Endothelial cell of umbilical vein (primary cell): Measurements from ENCODE around the gene KLHL30. TPM values are rescaled to one million over a fixed set of nuclear protein-coding genes. Genes with fewer than 3 reads are reported as not detected.

Experiments
- BruUV-seq: library from RNA; stranded (reverse); fragments of 400-500 nt; replicated peaks from 2 replicates; lab custom pipeline; 2021; lab: Mats Ljungman, UMichigan
- CTCF ChIA-PET: fragments of 300-600, 350-600 bp; sonication (Branson Sonifier 250); formaldehyde crosslinking; loops from one replicate; lab custom pipeline; 2021; ENCODE audit warnings: antibody characterized with exemption, inconsistent platforms; lab: Charles Lee
- POLR2A ChIA-PET: fragments of 300-600, 350-600 bp; sonication (Branson Sonifier 250); formaldehyde crosslinking; loops from one replicate; lab custom pipeline; 2021; ENCODE audit warnings: antibody characterized with exemption, inconsistent platforms; lab: Charles Lee
- DNase-seq: peaks from one replicate; pipeline ENCODE4 v3.0.0-alpha.2; 2011; ENCODE audit warnings: low read depth, low spot score
- FAIRE-seq: peaks from 2 replicates; lab custom pipeline; 2011; peaks lifted over from hg19 to GRCh38; lab: Jason Lieb, UNC
- H2AFZ ChIP-seq: 2 replicates; pipeline ENCODE4 v1.6.0; 2012; ENCODE audit warnings: low read depth, low read length, control low read depth, inconsistent platforms
- H3K27ac ChIP-seq: 2 replicates; pipeline ENCODE4 v1.5.1; 2011; ENCODE audit warnings: low read depth, mild to moderate bottlenecking, control low read depth, low read length, moderate library complexity; ENCODE audit not compliant: insufficient read depth
- H3K27me3 ChIP-seq, 2 experiments: 2 replicates each; pipeline versions ENCODE4 v1.6.0 to v1.6.1; 2011; ENCODE audit warnings: low read length in 2 of 2, mixed read lengths in 1 of 2; ENCODE audit not compliant: control insufficient read depth in 2 of 2, insufficient read depth in 2 of 2
- H3K36me3 ChIP-seq, 2 experiments: 2 replicates in 1 of 2; 3 replicates in 1 of 2; pipeline ENCODE4 v1.5.1; 2011; ENCODE audit warnings: low read length in 2 of 2, mild to moderate bottlenecking in 1 of 2, moderate library complexity in 1 of 2; ENCODE audit not compliant: control insufficient read depth in 2 of 2, insufficient read depth in 2 of 2; ENCODE audit errors: extremely low read depth in 1 of 2
- H3K4me1 ChIP-seq: 3 replicates; pipeline ENCODE4 v1.5.1; 2011; ENCODE audit warnings: mild to moderate bottlenecking, low read length; ENCODE audit not compliant: control insufficient read depth, insufficient read depth; ENCODE audit errors: extremely low read depth
- H3K4me2 ChIP-seq: 2 replicates; pipeline ENCODE4 v1.6.1; 2011; ENCODE audit warnings: low read length, control low read depth, mixed read lengths; ENCODE audit not compliant: insufficient read depth
- H3K4me3 ChIP-seq, 3 experiments: fragments of 200-600 bp in 1 of 3; sonication (generic), shearing (Covaris generic) in 1 of 3; replicated peaks in 1 of 3; 2 replicates each; pipeline ENCODE4 v1.5.1; 2011 to 2016; ENCODE audit warnings: control low read depth in 3 of 3, low read length in 3 of 3, mild to moderate bottlenecking in 2 of 3, inconsistent platforms in 1 of 3, low read depth in 1 of 3, moderate library complexity in 1 of 3; ENCODE audit not compliant: insufficient read depth in 1 of 3
- H3K79me2 ChIP-seq: 2 replicates; pipeline ENCODE4 v1.6.0; 2012; ENCODE audit warnings: low read length, inconsistent platforms; ENCODE audit not compliant: control insufficient read depth, insufficient read depth
- H3K9ac ChIP-seq: replicated peaks from 2 replicates; pipeline ENCODE3; 2011; ENCODE audit warnings: low read length, control low read depth; ENCODE audit not compliant: insufficient read depth; ENCODE audit errors: extremely low read depth
- H3K9me1 ChIP-seq: replicated peaks from 3 replicates; pipeline ENCODE4 v1.6.0; 2011; ENCODE audit warnings: mild to moderate bottlenecking, low read length; ENCODE audit not compliant: control insufficient read depth, insufficient read depth; ENCODE audit errors: extremely low read depth
- H3K9me3 ChIP-seq: replicated peaks from 2 replicates; pipeline ENCODE4 v1.5.1; 2012; ENCODE audit warnings: low read length, inconsistent platforms; ENCODE audit not compliant: control insufficient read depth, insufficient read depth
- H4K20me1 ChIP-seq: replicated peaks from 2 replicates; pipeline ENCODE3; 2011; ENCODE audit warnings: mild to moderate bottlenecking, low read length; ENCODE audit not compliant: control insufficient read depth, insufficient read depth; ENCODE audit errors: extremely low read depth
- CTCF ChIP-seq, 2 donors: IDR thresholded peaks; 1 replicate in 1 of 2; 2 replicates in 1 of 2; pipeline ENCODE4 v1.5.1; 2011; ENCODE audit warnings: low read length in 2 of 2, mild to moderate bottlenecking in 2 of 2, moderate library complexity in 2 of 2, control low read depth in 1 of 2, inconsistent platforms in 1 of 2, low read depth in 1 of 2; ENCODE audit not compliant: insufficient read depth in 1 of 2; ENCODE audit errors: extremely low read depth in 1 of 2
- EZH2 ChIP-seq: IDR thresholded peaks from 2 replicates; pipeline ENCODE4 v1.6.1; 2012; ENCODE audit warnings: borderline replicate concordance, low read depth, mild to moderate bottlenecking, moderate library complexity, low read length, inconsistent platforms; ENCODE audit not compliant: severe bottlenecking
- FOS ChIP-seq: IDR thresholded peaks from 2 replicates; pipeline ENCODE4 v1.6.1; 2011; ENCODE audit warnings: mild to moderate bottlenecking, low read length, moderate library complexity, borderline replicate concordance; ENCODE audit not compliant: insufficient read depth
- GATA2 ChIP-seq: IDR thresholded peaks from 2 replicates; pipeline ENCODE4 v1.7.0; 2011; ENCODE audit warnings: low read depth, mild to moderate bottlenecking, moderate library complexity, mixed read lengths, low read length; ENCODE audit not compliant: insufficient read length, insufficient read depth
- JUN ChIP-seq: IDR thresholded peaks from 2 replicates; pipeline ENCODE4 v1.6.1; 2011; ENCODE audit warnings: borderline replicate concordance, low read depth; ENCODE audit not compliant: insufficient read length, insufficient read depth
- MAX ChIP-seq: IDR thresholded peaks from 2 replicates; pipeline ENCODE4 v1.6.1; 2011; ENCODE audit not compliant: insufficient read depth, insufficient read length
- MYC ChIP-seq: IDR thresholded peaks from one replicate; pipeline ENCODE4 v1.6.1; 2011; ENCODE audit warnings: mild to moderate bottlenecking, low read depth, low read length
- POLR2A ChIP-seq: IDR thresholded peaks from 2 replicates; pipeline ENCODE4 v1.6.1; 2012; ENCODE audit warnings: low read depth, mild to moderate bottlenecking, control low read depth, low read length
- POLR2AphosphoS5 ChIP-seq: IDR thresholded peaks from 2 replicates; pipeline ENCODE4 v1.6.1; 2012; ENCODE audit warnings: low read depth, mild to moderate bottlenecking, control low read depth, low read length, moderate library complexity; ENCODE audit not compliant: insufficient read depth
- dilution Hi-C: fragments of 300-500 bp; cut with MboI; formaldehyde crosslinking; loops from one replicate; pipeline ENCODE4 v1.15.0; 2019; ENCODE audit warnings: low sequenced_read_pairs; ENCODE audit not compliant: extremely low pct_ligation_motif_present
- intact Hi-C: fragments of 100-400 bp; cut with micrococcal nuclease; formaldehyde crosslinking; loops from one replicate; pipeline ENCODE4 v1.10.0; 2022
- polyA plus RNA-seq, 4 experiments: library from polyadenylated mRNA; depleted of rRNA in 3 of 4; stranded (reverse) in 3 of 4; unstranded in 1 of 4; fragments of >200 nt; gene quantifications; 2 replicates each; pipeline versions ENCODE4 v1.2.1 to v1.2.3, GENCODE V29; 2011 to 2012; ENCODE audit warnings: missing spikeins in 1 of 4
- total RNA-seq: library from RNA; stranded (reverse); gene quantifications from 2 replicates; pipeline ENCODE4 v1.2.3, GENCODE V29; 2021

Gene KLHL30
- total and polyA plus RNA-seq, 2 donors (not counting 3 experiments of a cell fraction or from before 2014, with no cell fraction given), result not detected

- Histone ChIP-seq H2AFZ (no peak overlapping the region), H3K27ac (no peak overlapping the region), H3K4me2 (no peak overlapping the region), H3K9ac (no peak overlapping the region), H4K20me1 (no peaks in the 10 kb centered on the region), H3K9me1 (no peaks in the 10 kb centered on the region), H3K27me3 (peaks cover 0 to 3% of the 10 kb centered on the region in 2 experiments), H3K4me3 (no peak overlapping the region), H3K36me3 (no peaks in the 10 kb centered on the region), H3K4me1 (no peaks in the 10 kb centered on the region), H3K79me2 (no peaks in the 10 kb centered on the region), H3K9me3 (no peaks in the 10 kb centered on the region)
- POLR2A ChIA-PET, result no interaction called here
- intact Hi-C loops, result no loop called here
- dilution Hi-C loops, result no loop called here
- no peak for TF ChIP-seq MAX
- no peak for TF ChIP-seq EZH2
- no peak for TF ChIP-seq POLR2A
- no peak for TF ChIP-seq MYC
- no peak for TF ChIP-seq JUN
- no peak for TF ChIP-seq POLR2AphosphoS5
- TF ChIP-seq GATA2, result no peak
- no peak for TF ChIP-seq CTCF (IDR thresholded peaks at IDR 0.05; ENCODE audit: extremely low read depth in 1 of 2, insufficient read depth in 1 of 2, low read depth in 1 of 2, low read length in 2 of 2)
- no peak for TF ChIP-seq FOS
- no TSS peak for BruUV-seq
- DNase-seq (no peak), FAIRE-seq (no peak)
- CTCF ChIA-PET, result interaction anchor here (1.6 kb wide), 1 partner anchor 108 kb away, joined by 4 read pairs; no protein-coding TSS in a partner anchor
Measured at GRCh38 chr2:238155761-238156694, 17.6 kb downstream of the KLHL30 start.
